NCI-H524 (cell line): ENCODE results near the gene TAF1C.
A peak's percentile ranks its signal among the peaks of the same experiment; 100 is the strongest.
"Not testable (repeated sequence)": the region's sequence is repeated elsewhere in the genome, so short reads cannot be mapped to it uniquely, and the experiment has no call there.

Experiments
- DNase-seq, 2 experiments: peaks; one replicate each; lab custom pipeline; 2025; lab: John Stamatoyannopoulos, UW

Gene TAF1C, protein sequence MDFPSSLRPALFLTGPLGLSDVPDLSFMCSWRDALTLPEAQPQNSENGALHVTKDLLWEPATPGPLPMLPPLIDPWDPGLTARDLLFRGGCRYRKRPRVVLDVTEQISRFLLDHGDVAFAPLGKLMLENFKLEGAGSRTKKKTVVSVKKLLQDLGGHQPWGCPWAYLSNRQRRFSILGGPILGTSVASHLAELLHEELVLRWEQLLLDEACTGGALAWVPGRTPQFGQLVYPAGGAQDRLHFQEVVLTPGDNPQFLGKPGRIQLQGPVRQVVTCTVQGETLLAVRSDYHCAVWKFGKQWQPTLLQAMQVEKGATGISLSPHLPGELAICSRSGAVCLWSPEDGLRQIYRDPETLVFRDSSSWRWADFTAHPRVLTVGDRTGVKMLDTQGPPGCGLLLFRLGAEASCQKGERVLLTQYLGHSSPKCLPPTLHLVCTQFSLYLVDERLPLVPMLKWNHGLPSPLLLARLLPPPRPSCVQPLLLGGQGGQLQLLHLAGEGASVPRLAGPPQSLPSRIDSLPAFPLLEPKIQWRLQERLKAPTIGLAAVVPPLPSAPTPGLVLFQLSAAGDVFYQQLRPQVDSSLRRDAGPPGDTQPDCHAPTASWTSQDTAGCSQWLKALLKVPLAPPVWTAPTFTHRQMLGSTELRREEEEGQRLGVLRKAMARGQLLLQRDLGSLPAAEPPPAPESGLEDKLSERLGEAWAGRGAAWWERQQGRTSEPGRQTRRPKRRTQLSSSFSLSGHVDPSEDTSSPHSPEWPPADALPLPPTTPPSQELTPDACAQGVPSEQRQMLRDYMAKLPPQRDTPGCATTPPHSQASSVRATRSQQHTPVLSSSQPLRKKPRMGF

DNA sequence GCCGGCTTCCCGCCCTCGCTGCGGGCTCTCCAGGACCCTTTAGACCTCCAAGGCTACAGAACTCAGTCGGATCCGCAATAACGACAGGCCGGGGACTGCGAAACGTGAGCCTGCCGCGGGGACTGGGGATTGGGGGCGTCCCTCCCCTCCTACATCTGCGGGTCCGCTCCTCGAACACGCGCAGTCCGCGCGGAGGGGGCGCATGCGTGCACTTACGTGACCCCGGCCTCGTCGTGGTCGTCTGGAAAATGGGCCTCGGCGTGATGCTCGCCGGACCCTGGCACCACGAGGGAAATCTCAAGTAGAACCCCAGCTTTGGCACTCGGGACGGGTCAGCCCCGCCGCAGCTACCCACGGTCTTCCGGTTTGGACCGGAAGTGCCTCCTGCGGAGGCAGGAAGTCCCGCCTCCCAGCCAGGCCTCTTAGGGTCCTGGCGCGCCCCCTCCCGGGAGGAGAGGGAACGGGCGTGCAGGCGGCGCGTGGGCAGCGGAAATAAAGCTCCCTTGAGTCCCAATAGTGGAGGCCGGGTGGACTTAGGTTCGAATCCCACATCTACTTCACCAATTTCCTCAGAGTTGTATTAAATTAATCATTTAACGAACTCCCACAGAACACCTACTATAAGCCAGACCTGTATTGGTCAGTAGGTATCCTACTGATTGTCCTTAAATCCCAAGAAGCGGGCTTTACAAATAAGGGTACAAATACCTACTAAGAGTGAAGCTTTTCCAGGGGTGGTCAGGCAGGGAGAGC, at the start of gene TAF1C:
TSS of gene TAF1C (minus strand) at position 373 of the 753 bp plus-strand sequence. CDS start 2,069 bp downstream, outside the sequence.
- peak; percentile 96 for DNase-seq

DNA sequence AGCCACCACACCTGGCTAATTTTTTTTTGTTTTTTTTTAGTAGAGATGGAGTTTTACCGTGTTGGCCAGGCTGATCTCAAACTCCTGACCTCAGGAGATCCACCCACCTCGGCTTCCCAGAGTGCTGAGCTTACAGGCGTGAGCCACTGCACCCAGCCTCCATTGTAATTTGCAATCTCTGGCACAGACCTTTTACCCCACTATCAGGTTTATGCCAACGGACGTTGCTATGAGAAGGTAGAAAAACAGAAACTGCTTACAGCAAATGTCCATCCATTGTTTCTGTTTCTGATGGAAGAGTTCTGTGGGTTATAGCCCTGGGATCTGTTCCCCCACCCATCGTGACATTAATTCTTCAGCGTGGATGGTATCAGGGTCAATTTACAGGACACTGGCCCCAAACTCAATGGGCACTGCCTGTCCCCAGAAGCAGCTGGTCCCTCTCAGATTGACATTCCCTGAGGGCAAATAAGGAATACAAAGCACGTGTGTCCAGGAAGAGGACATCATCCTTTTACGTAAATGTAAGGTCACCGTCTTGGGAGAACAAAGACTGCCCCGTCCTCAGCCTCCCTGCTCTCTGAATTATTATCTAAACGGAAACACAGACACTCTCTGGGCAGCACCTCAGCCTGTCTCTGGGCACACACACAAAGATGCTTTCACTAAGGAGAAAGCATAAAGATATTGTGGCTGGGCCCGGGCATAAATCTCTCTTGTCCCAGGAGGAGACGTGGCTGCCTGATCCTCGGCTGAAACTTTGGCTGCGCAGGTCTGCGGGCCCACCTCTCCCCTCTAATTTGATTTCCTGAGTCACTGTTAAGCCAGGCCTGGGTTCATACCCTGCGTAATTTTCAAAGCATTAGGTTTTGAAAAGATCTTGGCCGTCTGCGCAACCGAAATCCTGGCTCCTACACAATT, 47.7 kb upstream of the TAF1C start:
- DNase-seq: no peak

DNA sequence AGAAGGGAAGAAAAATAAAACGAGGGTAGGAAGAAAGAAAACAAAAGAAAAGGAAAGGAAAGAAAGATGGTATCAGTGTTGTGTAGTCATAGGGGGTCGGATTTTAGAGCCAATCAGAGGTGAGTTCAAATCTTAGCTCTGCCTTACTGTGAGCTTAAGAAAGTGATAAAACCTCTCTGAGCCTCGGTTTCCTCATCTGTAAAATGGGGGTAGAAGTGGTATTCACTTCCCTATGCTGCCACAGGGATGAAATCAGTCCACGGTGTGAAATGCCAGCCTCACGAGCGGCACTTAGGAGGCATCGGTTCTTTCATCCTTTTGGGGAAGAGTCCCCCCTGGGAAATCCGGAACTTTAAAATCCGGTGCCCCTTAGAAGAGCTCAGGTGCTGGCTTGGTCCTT, 46.9 kb upstream of the TAF1C start:
- DNase-seq: no peak

DNA sequence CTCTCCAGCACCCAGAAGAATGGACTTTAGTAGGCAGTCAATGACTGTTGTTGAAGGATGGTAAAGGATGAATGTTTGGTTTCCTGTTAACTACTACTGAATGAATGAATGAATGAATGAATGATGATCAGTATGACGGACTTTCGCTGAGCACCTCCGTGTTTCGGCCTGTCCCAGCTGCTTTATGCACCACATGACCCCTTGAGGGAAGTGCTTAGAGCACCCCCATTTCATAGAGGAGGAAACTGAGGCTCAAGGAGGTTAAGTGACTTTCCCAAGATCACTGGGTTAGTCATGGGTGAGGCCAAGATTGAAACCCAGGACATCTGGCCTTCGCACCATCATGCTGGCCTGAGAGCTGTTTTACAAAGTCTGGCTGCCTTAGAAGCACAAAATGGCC, 46.1 kb upstream of the TAF1C start:
- DNase-seq: no peak

DNA sequence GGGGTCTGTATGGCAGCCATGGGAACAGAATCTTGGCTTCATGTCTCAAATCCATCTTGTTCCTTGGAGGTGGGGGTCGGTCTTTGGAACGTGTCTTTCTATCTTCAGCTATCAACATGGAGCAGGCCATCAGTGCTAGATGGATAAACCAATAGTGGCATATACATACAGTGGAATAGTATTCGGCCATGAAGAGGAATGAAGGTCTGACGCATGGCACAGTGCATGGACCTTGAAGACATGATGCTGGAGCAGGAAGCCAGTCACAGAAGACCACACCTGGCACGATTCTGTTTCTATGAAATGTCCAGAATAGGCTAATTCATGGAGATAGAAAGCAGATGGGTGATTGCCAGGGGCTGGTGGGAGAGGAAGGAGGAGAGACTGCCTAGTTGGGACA, 45.2 kb upstream of the TAF1C start:
- DNase-seq: no peak

DNA sequence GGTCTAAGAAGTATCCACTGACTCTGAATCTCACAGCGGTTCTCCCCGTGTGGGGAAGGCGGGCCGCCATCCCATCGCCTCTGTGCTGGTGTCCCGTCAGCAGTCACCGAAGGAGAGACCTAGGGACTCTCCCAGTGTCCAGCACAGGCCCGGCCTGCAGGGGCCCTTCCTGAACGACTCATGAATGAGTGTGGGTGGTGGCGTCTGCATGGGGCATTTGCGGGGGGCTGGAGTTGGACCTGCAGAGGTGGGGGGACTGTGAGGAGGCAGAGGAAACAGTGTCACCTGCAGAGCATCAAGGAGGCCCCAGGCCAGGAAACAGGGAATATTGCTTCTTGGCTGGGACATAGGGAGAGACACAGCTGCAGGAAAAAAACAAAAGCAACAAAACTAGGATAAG, 42.6 kb upstream of the TAF1C start:
- DNase-seq: no peak

DNA sequence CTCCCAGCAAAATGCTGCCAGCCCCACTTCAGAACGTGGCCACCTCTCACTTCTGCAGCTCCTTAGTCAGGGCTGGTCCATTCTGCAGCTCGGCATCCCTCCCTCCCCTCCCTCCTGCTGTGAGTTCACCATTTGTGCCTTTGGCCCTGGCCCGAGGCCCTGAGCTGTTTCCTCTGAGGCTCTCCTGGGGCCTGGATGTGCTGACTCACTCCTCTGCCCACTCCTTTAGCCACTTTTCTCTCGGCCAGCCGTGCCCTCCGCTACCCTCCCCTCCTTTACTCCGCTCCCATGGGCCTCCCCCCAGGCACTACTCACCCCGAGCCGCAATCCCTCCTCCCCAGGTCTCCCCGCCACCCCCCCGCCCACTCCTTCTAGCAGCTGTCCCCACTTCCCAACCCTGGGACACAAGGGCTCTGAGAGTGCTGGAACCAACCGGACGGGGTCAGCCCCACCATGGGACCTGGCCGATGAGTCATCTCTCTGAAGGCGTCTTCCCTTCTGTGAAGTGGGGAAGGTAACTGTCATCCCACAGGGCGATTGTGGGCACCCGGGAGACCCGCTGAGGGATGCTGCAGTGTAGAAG, 41.5 kb upstream of the TAF1C start:
- DNase-seq: peak; percentile 69 to 74

DNA sequence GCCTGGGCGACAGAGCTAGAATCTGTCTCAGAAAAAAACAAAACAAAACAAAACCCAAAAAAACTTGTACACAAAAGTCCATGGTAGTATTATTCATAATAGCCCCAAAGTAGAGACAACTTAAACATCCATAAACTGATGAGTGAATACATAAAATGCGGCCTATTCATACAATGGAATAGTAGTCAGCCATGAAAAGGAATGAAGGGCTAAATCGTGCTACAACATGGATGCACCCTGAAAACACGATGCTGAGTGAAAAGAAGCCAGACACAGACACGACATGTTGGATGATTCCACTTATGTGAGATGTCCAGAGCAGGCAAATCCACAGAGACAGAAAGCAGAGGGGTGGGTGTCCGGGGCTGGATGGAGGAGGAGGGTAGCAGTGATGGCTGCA, 40.7 kb upstream of the TAF1C start:
- DNase-seq: no peak

DNA sequence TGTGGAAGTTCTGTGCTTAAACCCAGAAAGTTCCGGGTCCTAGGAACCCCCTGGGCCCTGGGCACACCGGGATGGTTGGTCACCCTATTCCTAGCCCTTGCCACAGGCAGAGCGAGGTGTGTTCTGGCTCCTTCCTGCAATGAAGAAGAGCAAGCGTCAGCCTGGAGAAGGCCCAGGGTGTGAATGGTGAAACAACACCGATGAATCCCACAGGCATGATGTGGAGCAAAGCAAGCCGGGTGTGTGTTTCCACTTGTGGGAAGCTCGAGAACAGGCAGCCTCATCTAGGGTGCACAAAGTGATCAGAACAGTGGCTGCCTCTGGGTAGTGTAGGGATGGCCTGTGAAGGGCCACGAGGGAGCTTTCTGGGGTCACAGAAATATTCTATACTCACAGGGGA, 39.2 kb upstream of the TAF1C start:
- no peak for DNase-seq

DNA sequence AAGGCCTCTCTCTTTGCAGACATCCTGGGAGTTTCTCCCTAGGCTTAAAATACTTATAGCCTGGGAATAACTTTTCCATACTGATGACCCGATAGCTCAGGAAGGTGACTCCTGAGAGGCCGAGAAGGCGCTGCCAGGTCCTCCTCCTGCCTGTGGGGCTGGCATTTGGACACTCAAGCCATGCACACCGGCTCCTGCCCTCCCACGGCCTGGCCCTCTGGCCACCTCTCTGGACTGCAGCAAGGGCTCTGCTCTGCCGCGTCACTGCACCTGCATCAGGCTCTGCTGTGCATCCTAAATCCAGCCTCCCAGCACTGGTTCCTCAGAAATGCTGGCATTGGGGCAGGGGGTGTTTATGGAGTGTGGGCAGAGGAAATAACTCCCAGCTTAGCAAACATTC, 38.7 kb upstream of the TAF1C start:
- no peak for DNase-seq

DNA sequence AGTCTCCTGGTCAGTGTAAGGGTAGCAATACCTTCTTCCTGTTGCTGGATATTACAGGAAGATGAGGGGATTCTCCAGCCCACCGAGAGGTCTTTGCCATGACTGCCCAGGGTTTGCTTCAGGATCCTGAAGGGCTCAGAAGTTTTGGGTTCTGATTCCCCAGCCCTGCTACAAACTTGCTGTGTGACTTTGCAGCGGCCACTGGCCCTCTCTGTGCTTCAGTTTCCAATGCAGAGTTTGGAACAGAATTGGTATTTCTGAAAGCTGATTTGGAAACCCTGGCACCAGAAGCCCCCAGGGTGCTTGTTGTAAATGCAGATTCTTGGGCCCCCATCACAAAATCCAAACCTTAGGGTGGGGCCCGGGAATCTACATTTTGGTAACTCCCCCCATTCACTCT, 38.3 kb upstream of the TAF1C start:
- no peak for DNase-seq

DNA sequence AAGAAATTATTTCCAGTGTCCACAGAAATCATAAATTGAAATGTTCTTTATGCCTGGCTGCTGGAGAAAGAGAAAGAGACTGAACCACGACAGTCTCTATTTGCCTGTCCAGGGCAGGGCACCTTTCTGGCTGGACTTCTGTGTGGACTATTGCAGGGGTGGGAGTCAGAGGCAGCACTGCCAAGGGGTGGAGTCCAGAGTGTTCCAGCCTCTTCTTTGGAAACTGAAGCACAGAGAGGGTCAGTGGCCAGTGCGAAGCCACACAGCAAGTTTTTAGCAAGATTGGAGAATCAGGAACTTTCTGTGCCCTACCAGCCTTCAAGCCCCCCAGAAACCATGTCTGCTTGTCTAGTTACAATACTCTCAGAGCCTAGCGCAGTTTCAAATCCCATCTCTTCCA, 37.7 kb upstream of the TAF1C start:
- no peak for DNase-seq

DNA sequence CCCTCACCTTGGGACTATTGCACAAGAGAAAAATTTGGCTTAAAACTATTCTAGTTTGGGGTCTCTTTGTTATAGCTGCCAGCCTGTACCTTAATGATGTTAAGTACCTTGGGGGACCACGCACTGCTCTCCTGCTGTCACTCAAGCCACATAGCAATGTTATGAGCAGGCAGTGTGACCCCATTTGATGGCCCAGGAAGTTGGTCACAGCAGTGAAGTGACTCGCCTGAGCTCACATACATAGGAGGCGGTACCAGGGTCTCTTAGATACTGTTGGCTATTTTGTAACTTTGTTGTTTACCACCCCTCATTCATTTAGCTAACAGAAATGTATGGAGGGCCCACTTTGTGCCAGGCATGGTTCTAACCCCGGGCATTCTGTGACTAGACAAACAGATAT, 36.6 kb upstream of the TAF1C start:
- no peak for DNase-seq

DNA sequence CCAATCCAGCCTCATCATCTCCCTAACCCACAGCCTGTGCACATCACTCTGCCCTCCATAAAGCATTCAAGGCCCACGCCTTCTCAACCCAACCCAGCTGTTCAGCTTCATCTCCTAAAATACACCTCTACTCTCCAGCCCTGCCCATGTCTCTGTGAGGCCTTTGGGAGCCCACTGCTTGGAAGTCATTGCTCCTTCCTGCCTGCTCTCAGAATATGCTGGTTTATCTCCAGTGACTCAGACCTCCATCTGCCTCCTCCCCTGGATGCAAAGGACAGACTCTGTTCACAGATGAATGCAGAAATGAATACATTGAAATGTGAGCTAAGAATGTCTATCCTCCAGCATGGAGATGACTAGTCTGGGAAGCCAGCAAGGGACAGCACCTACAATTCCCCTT, 34.0 kb upstream of the TAF1C start:
- peak in 1 of 2 experiments; percentile 24 for DNase-seq

DNA sequence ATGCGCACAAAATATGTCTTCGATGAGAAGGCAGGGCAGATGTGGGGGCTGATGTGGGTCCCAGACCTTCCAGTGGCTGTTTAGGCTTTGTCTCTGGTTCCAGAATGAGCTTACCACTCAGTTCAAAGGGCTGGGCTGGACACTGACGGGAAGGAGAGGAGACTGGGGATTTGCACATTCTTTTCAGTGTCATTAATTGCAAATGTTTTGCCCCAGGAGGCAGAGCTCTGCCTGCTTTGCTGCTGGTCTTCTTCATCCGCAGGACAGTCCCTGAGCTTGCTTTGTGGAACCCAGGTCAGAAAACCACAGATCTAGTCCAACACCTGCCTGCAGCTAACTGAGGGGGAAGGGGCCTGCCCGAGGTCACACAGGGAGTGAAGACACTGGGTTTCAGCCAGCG, 32.1 kb upstream of the TAF1C start:
- no peak for DNase-seq

DNA sequence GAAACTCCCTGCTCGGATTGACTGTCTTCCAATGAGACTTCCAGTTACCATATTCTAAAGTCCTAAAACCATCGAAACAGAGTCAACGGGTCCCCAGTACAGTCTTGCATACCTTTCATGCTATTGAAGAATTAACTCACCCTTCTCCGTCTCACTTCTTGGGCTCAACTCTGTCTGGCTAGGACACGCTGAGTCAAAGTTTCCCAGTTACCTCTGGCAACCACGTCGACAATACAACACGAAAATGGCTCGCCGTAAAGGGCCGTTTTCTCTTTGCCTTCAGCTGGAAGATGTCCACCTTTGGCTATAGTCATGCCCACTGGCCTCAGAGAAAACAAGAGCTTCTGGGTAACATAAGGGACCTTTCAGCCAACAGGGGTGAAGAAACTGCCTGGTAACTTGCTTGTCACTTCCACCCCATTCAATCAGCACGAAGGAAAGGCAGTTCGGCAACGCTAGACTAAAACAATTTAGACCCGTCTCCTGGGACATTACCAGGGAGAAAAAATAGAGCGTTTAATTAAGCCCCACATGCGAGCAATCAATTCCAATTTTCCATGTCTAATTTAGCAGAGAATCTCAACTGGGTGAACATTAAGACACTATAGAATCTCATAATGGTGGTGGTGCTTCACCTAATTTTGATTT, 31.4 kb upstream of the TAF1C start:
- DNase-seq: no peak

DNA sequence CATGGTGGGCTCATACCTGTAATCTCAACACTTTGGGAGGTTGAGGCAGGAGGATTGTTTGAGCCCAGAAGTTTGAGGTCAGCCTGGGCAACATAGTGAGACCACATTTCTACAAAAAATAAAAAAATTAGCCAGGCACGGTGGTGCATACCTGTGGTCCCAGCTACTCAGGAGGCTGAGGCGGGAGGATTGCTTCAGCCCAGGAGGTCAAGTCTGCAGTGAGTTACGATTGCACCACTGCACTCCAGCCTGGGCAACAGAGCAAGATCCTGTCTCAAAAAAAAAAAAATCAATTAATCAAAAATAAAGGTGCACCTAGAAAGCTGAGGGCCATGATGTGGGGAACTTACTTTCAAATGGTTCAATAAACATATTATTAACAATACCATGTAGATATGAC, 29.3 kb upstream of the TAF1C start:
- not testable (repeated sequence) for DNase-seq

DNA sequence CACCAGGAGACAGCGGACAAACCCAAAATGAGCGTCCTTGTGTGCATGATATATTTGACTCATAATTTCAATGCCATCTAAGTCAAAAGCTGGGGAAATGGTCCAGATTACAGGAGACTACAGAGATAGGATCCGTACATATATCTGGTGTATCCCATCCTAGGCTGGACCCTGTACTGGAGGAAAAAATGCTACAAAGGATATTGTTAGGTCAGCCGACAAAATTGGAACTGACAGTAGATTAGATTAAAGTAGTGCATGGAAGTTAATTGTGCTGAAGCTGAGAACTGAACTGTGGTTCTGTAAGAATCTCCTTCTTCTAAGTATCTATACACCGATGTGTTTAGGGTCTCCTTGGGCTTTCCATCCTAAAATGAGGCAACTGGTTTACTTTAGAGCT, 28.7 kb upstream of the TAF1C start:
- no peak for DNase-seq

DNA sequence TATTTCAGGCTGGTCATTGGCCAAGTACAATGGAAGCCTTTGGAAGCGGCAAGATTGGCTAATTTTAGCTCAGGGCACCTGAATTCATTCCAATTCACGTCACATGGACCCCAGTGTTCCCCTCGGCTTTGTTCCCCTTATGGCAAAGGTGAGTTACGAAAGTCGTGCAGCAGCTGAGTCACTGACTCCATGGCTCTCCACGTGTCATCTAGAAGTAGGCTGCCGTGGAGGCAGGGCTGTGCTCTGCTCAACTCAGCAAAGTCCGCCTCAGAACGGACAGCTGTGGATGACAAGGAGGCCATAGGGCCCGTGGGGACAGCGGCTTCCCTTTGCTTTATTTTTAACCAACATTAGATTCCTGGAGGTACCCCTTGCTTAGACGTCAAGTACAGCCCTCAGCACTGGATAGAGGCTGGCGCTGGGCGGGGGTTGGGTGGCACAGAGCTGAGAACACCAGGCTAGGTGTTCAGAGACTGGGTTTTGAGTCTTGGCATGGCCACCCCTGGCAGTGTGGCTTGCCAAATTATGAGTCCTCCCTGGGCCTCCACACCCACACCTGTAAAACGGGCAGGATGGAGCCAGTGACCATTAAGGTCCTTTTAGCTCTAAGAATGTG, 27.7 kb upstream of the TAF1C start:
- DNase-seq: no peak

DNA sequence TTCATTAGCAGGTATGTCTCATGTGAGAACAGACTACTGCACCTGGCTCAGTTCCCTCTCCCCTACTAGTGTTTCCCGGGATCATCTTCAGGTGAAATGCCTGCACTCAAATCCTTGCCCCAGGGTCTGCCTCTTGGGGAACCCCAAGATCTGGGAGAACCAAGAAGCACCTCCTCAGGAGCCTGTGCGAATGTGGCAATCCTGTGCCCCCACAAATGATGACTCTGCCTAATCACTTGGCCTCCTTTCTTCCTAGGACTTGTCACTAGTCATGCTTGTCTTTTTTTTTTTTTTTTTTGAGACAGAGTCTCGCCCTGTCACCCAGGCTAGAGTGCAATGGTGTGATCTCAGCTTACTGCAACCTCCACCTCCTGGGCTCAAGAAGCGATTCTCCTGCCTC, 25.8 kb upstream of the TAF1C start:
- no peak for DNase-seq
